GM21390 (cell line): ENCODE data around the gene LIPE.

Experiments
- ATAC-seq: cut with Tn5 transposase; IDR thresholded peaks from one replicate; pipeline ENCODE4 v1.9.1; 2021; ENCODE audit not compliant: unreplicated experiment

Gene LIPE

GRCh38 chr19:42360787-42361544 lies 66.2 kb downstream of the LIPE start:
- no peak for ATAC-seq

- no peak for ATAC-seq
Measured at GRCh38 chr19:42357290-42357689, 69.9 kb downstream of the LIPE start.

- ATAC-seq, result no peak
Measured at GRCh38 chr19:42356686-42357085, 70.5 kb downstream of the LIPE start.

DNA sequence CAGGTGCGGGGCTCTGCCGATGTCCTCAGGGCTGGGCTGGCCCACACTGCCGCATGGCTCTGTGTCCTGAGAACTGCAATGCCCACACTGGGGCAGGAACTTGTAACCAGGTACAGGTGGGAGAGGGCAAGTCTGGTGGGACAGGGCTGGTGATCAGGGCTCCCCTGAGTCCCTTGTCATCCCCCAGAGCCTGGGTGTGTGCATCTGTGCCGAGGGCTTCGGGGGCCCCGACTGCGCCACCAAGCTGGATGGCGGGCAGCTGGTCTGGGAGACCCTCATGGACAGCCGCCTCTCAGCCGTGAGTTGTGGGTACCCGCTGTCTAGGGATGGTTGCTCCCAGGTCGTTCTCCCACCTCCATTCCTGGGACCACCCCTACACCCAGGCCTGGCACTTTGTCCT lies 71.3 kb downstream of the LIPE start:
- ATAC-seq, result no peak

DNA sequence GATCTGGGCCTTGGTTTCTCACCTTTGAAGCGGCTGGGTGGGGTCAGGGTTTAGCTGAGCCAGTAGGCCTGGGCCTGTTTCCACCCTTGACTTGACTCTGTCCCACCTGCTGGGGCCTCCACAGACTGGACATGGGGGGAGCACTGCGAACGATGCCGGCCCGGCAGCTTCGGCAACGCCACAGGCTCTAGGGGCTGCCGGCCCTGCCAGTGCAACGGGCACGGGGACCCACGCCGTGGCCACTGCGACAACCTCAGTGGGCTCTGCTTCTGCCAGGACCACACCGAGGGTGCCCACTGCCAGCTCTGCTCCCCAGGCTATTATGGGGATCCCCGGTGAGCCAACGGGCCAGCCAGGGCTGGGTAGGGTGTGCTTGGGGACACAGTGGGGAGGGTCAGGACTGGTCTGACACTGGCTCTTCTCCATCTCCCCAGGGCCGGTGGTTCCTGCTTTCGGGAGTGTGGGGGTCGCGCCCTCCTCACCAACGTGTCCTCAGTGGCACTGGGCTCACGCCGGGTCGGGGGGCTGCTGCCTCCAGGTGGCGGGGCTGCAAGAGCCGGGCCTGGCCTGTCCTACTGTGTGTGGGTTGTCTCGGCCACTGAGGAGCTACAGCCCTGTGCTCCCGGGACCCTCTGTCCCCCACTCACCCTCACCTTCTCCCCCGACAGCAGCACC lies 73.7 kb downstream of the LIPE start:
- no peak for ATAC-seq

DNA sequence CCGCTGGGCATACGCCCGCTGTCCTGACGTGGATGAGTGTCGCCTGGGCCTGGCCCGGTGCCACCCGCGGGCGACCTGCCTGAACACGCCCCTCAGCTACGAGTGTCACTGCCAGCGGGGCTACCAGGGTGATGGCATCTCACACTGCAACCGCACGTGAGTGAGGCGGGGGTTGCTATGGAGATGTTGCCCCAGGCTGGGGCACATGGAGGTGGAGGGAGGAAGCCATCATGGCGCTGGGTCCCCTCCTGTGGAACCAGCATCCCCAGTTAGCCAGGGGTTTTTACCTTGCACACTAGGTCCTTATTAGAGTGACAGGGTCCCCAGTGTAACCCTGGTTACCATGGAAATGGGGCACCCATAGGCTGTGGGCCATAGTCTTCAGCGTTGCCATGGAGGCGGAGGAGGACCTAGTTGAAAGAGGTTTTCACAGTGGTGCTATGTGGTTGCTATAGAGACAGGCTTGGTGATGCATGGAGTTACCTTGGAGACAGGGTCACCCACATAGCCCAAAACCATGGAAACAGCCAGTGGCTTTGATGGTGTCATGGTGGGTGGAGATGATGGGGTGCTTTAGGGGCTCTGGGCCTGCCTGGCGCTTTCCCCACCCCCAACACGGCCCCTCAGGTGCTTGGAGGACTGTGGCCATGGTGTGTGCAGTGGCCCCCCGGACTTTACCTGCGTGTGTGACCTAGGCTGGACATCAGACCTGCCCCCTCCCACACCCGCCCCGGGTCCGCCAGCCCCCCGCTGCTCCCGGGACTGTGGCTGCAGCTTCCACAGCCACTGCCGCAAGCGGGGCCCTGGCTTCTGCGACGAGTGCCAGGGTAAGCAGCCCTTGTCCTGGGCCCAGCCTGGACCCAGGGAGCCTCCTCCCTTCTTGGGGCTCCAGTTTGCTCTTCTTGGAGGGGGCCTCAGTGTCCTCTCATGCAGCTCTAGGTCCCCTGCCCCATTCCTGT lies 74.6 kb downstream of the LIPE start:
- ATAC-seq, result no peak
